OCI-LY3 (cell line): ENCODE results near the gene METTL3.

Experiments
- H2AFZ ChIP-seq: fragments of 200-600, 300-600 bp; shearing (Covaris generic); 2 replicates; pipeline ENCODE4 v1.6.0; 2014; ENCODE audit warnings: antibody characterized with exemption, low read depth, low read length
- H3K27ac ChIP-seq: fragments of 200-600, 300-600 bp; sonication (generic); 2 replicates; pipeline ENCODE4 v1.5.1; 2014; ENCODE audit warnings: mild to moderate bottlenecking, low read length, moderate library complexity, mixed read lengths
- H3K27me3 ChIP-seq: fragments of 200-600, 300-600 bp; sonication (generic); 2 replicates; pipeline ENCODE4 v1.6.1; 2014; ENCODE audit warnings: low read depth, low read length, mixed read lengths
- H3K36me3 ChIP-seq: fragments of 200-600, 300-600 bp; sonication (generic); replicated peaks from 2 replicates; pipeline ENCODE3; 2014; ENCODE audit warnings: low read depth, low read length, mixed read lengths
- H3K4me1 ChIP-seq: fragments of 300-600, 200-600 bp; sonication (generic); 2 replicates; pipeline ENCODE4 v1.6.1; 2014; ENCODE audit warnings: low read length, mixed read lengths
- H3K4me2 ChIP-seq: fragments of 200-600, 300-600 bp; sonication (generic); 2 replicates; pipeline ENCODE4 v1.6.1; 2014; ENCODE audit warnings: low read length, mixed read lengths
- H3K4me3 ChIP-seq: fragments of 300-600, 200-600 bp; sonication (generic); 2 replicates; pipeline ENCODE4 v1.5.1; 2014; ENCODE audit warnings: antibody characterized with exemption, mild to moderate bottlenecking, low read length, moderate library complexity
- H3K79me2 ChIP-seq: fragments of 300-600, 200-600 bp; shearing (Covaris generic); 2 replicates; pipeline ENCODE4 v1.6.1; 2014; ENCODE audit warnings: mild to moderate bottlenecking, low read length, mixed read lengths
- H3K9ac ChIP-seq: fragments of 300-600, 200-600 bp; shearing (Covaris generic); 2 replicates; pipeline ENCODE4 v1.6.0; 2014; ENCODE audit warnings: mild to moderate bottlenecking, low read length, moderate library complexity
- H3K9me3 ChIP-seq: fragments of 200-600, 300-600 bp; shearing (Covaris generic); 2 replicates; pipeline ENCODE4 v1.6.1; 2014; ENCODE audit warnings: low read length, mixed read lengths; ENCODE audit not compliant: insufficient read depth
- H4K20me1 ChIP-seq: fragments of 200-600, 300-600 bp; sonication (generic); 2 replicates; pipeline ENCODE4 v1.6.1; 2016; ENCODE audit warnings: low read length, mixed read lengths; ENCODE audit not compliant: insufficient read depth
- EZH2phosphoT487 ChIP-seq: fragments of 200-600 bp; shearing (Covaris generic); IDR thresholded peaks from 2 replicates; pipeline ENCODE4 v1.6.1; 2018; ENCODE audit warnings: antibody characterized with exemption, mixed run types, low read depth
- TF ChIP-seq, protein P1 (sequence below): fragments of 200-600, 300-600 bp; sonication (generic); IDR thresholded peaks from 2 replicates; pipeline ENCODE4 v1.5.1; 2014; ENCODE audit warnings: antibody characterized with exemption, low read length, low read depth

The METTL3 gene

GRCh38 chr14:21529515-21529914 is 18.4 kb upstream of the METTL3 start:
- no peaks in the 10 kb centered on the region for H3K9me3 ChIP-seq
- H3K36me3 ChIP-seq, result no peaks in the 10 kb centered on the region
- peaks cover 12% of the 10 kb centered on the region for H3K4me1 ChIP-seq
- no peak overlapping the region for H2AFZ ChIP-seq
- peaks cover 16% of the 10 kb centered on the region for H3K27me3 ChIP-seq
- H3K4me2 ChIP-seq, result no peak overlapping the region
- no peak overlapping the region for H3K4me3 ChIP-seq
- no peaks in the 10 kb centered on the region for H4K20me1 ChIP-seq
- no peak overlapping the region for H3K9ac ChIP-seq
- no peaks in the 10 kb centered on the region for H3K79me2 ChIP-seq
- TF ChIP-seq EZH2phosphoT487, result no peak
- TF ChIP-seq, protein P1, sequence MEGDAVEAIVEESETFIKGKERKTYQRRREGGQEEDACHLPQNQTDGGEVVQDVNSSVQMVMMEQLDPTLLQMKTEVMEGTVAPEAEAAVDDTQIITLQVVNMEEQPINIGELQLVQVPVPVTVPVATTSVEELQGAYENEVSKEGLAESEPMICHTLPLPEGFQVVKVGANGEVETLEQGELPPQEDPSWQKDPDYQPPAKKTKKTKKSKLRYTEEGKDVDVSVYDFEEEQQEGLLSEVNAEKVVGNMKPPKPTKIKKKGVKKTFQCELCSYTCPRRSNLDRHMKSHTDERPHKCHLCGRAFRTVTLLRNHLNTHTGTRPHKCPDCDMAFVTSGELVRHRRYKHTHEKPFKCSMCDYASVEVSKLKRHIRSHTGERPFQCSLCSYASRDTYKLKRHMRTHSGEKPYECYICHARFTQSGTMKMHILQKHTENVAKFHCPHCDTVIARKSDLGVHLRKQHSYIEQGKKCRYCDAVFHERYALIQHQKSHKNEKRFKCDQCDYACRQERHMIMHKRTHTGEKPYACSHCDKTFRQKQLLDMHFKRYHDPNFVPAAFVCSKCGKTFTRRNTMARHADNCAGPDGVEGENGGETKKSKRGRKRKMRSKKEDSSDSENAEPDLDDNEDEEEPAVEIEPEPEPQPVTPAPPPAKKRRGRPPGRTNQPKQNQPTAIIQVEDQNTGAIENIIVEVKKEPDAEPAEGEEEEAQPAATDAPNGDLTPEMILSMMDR, result no peak
- H3K27ac ChIP-seq, result no peak overlapping the region

- no peak overlapping the region for H2AFZ ChIP-seq
Observed at GRCh38 chr14:21528381-21529348, 17.5 kb upstream of the METTL3 start.

DNA sequence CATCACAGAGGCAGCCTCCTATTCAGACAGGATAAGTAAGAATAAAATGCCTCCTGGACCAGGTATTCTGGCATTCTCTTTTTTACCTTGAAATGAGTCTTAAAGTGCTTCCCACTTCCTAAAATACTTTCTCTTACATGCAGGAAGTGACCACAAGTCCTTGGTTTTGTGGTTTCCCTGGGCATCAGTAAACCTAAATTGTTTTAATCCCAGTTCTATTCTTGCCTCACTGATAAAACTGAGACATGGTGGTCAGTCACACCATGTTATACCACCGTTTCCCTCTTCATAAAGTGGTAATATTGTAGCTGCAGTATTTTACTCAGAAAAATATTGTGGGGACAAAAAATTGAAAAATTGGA is 16.2 kb upstream of the METTL3 start:
- Histone ChIP-seq H4K20me1 (no peaks in the 10 kb centered on the region), H3K4me3 (no peak overlapping the region), H3K27me3 (no peaks in the 10 kb centered on the region), H3K4me2 (peak overlapping the region; percentile 94; the same call in 1 of the 2 replicates), H3K36me3 (no peaks in the 10 kb centered on the region), H3K9me3 (no peaks in the 10 kb centered on the region), H3K27ac (no peak overlapping the region), H3K4me1 (peaks cover 12% of the 10 kb centered on the region), H3K9ac (no peak overlapping the region), H2AFZ (peak overlapping the region; percentile 95; the same call in 1 of the 2 replicates), H3K79me2 (no peaks in the 10 kb centered on the region)
- no peak for TF ChIP-seq EZH2phosphoT487
- TF ChIP-seq, protein P1, result no peak

More at GRCh38 chr14:21528381-21529348, 17.5 kb upstream of the METTL3 start:
- Histone ChIP-seq H3K4me1 (peaks cover 12% of the 10 kb centered on the region), H3K79me2 (no peaks in the 10 kb centered on the region), H3K27me3 (peaks cover 8% of the 10 kb centered on the region), H3K4me2 (no peak overlapping the region), H3K36me3 (no peaks in the 10 kb centered on the region), H4K20me1 (no peaks in the 10 kb centered on the region), H3K9ac (no peak overlapping the region), H3K27ac (no peak overlapping the region), H3K4me3 (no peak overlapping the region), H3K9me3 (no peaks in the 10 kb centered on the region)
- no peak for TF ChIP-seq EZH2phosphoT487
- TF ChIP-seq, protein P1, result no peak

- H3K36me3 ChIP-seq, result no peaks in the 10 kb centered on the region
- H3K9me3 ChIP-seq, result no peaks in the 10 kb centered on the region
- peak overlapping the region; percentile 82 for H3K9ac ChIP-seq
- no peaks in the 10 kb centered on the region for H3K27me3 ChIP-seq
- TF ChIP-seq, protein P1, result no peak
- no peak for TF ChIP-seq EZH2phosphoT487
- H3K4me2 ChIP-seq, result peak overlapping the region; percentile 94
- H3K79me2 ChIP-seq, result no peaks in the 10 kb centered on the region
- H3K4me1 ChIP-seq, result peaks cover 12% of the 10 kb centered on the region
- H3K4me3 ChIP-seq, result peak overlapping the region; percentile 98
- no peak overlapping the region for H3K27ac ChIP-seq
- H4K20me1 ChIP-seq, result no peaks in the 10 kb centered on the region
- H2AFZ ChIP-seq, result peak overlapping the region; percentile 95
Observed at GRCh38 chr14:21526672-21527317, 15.7 kb upstream of the METTL3 start.
